D721Med (cell line): ENCODE data around the gene CSTF2.

Source experiments
- DNase-seq: peaks from one replicate; pipeline ENCODE4 v3.0.0; 2011; ENCODE audit warnings: low spot score; ENCODE audit not compliant: insufficient read length
- FAIRE-seq: peaks from 2 replicates; lab custom pipeline; 2011; peaks lifted over from hg19 to GRCh38; lab: Jason Lieb, UNC
- TF ChIP-seq, protein P1 (sequence below): IDR thresholded peaks from 2 replicates; pipeline ENCODE4 v1.5.1; 2012; ENCODE audit warnings: mild to moderate bottlenecking, control low read depth; ENCODE audit not compliant: insufficient read depth; ENCODE audit errors: missing control alignments

CSTF2 gene

DNA sequence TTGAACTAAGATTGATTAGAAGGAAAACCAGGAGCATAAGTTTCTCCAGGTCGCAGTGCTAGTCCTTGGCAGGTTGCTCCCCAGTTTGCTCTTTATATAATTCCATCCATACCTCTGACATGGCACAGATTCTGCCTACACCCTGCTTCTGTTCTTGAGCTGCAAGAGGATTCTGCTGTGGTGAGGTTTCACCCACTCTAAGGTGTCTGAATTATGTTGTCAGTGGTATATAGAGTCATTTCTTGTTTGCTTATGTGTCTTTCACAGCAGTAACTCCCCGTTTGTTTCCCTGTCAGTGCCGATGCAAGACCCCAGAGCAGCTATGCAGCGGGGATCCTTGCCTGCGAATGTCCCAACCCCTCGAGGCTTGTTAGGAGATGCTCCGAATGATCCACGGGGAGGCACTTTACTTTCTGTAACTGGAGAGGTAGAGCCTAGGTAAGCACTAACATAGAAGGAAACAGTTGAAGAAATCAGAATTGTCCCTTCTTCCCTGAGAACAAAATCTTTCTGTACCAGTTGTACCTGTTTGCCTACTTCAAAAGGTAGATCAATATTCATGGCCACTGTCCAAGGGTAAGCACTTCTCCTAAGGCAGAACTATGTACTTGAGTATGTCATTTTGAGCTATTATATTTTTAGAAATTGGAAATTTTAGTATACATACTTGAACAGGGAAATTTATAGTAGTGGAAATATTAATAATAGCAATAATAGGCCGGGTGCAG, 11.2 kb downstream of the CSTF2 start:
- TF ChIP-seq, protein P1, sequence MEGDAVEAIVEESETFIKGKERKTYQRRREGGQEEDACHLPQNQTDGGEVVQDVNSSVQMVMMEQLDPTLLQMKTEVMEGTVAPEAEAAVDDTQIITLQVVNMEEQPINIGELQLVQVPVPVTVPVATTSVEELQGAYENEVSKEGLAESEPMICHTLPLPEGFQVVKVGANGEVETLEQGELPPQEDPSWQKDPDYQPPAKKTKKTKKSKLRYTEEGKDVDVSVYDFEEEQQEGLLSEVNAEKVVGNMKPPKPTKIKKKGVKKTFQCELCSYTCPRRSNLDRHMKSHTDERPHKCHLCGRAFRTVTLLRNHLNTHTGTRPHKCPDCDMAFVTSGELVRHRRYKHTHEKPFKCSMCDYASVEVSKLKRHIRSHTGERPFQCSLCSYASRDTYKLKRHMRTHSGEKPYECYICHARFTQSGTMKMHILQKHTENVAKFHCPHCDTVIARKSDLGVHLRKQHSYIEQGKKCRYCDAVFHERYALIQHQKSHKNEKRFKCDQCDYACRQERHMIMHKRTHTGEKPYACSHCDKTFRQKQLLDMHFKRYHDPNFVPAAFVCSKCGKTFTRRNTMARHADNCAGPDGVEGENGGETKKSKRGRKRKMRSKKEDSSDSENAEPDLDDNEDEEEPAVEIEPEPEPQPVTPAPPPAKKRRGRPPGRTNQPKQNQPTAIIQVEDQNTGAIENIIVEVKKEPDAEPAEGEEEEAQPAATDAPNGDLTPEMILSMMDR: no peak
- FAIRE-seq: no peak
- no peak for DNase-seq

DNA sequence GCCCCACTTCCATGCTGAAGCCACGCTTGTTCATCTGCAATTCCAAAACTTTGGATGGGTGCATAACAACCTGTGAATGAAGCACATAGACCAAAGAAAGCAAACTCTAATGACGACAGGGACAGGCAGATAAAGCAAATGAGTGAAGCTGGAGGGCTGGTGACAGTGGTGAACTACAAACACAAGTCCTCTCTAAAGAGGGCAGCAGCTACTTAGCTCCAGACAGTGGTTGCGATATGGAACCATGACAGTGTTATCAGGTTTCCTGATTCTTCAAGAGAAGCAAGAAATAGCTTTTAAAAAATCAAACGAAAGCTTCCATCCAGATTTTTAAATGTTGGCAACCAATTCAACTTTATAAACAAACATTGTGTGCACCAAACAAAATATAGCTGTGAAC, 30.1 kb downstream of the CSTF2 start:
- TF ChIP-seq, protein P1: no peak
- DNase-seq: no peak
- no peak for FAIRE-seq

DNA sequence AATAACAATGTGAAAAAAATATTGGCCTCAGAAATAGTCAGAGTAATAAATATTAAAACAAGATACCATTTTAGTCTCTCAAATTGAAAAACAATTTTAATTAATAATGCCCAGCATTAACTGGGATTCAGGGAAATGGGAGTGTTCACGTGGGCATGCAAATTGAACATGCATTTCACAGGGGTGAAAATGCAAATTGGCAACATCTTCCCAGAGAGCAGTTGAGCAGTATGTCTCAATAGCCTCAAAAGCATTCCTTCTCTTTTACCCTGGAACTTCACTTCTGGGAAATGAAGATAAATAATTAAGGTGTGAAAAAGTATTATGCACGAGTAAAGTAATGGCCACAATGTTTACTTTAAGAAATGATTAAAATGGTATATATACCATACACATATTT, 32.6 kb downstream of the CSTF2 start:
- DNase-seq (no peak), FAIRE-seq (no peak)
- TF ChIP-seq, protein P1: no peak

- no peak for FAIRE-seq
- DNase-seq: no peak
- TF ChIP-seq, protein P1: no peak
These were observed 43.2 kb downstream of the CSTF2 start for GRCh38 chrX:100863326-100863864.

GRCh38 chrX:100864657-100865391, 44.6 kb downstream of the CSTF2 start:
- FAIRE-seq (no peak), DNase-seq (no peak)
- TF ChIP-seq, protein P1: no peak

DNA sequence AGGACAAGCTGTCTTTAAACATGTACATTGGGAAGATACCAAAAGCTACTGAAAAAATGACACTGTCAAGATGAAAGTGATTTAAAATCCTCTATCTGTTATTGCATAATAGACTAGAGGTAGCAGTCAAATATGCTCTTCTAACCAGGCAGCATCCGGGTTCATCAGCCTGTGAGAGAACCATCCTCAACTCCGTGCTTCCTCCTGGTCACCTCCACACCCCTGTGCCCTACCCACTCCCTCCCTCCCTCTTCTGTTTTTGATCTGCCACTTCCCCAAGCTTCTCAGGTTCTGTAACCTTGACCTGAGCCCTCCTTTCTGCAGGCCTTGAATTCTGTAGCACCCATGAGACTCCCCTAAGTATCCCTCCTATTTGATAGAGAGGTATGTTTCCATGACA, 48.1 kb downstream of the CSTF2 start:
- TF ChIP-seq, protein P1: no peak
- no peak for DNase-seq
- no peak for FAIRE-seq
